GM21367 (cell line): ENCODE data around the gene TGFBR1.

Experiments used
- ATAC-seq: cut with Tn5 transposase; IDR thresholded peaks from one replicate; pipeline ENCODE4 v1.9.1; 2021; ENCODE audit not compliant: unreplicated experiment

TGFBR1 gene

DNA sequence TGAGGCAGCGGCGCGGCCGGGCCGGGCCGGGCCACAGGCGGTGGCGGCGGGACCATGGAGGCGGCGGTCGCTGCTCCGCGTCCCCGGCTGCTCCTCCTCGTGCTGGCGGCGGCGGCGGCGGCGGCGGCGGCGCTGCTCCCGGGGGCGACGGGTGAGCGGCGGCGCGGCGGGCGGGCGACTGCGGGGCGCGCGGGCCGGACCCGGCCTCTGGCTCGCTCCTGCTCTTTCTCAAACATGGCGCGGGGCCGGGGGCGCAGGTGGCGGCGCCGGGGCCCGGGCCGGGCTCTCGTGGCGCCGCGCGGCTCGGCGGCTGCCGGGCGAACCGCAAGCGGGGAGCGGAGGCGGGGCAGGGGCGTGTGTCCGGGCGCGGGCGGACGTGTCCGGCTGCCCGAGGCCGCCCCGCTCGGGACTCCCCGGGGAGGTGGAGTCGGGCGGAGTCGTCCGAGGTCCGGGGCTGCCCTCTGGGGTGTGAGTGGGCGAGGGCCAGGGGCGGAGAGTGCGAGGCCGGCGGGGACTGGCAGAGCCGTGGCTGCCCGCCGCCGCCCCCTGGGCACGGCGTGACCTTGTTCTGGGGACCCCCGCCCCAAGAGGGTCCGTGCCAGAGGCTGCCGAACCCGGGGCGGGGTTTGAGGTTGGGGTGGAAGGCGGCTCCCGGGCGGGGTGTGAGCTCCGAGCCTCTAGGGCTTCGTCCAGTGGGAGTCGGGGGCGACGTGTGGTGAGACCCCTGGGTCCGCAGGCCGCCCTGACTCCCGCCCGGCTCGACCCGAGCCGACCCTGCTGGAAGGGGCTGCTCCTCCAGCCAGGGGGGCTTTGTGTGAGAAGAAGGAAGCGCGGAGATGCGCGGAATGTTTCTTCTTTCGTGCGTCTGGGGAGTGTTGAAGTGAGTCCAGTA is 485 bp downstream of the TGFBR1 start:
- peak; percentile 45 for ATAC-seq

DNA sequence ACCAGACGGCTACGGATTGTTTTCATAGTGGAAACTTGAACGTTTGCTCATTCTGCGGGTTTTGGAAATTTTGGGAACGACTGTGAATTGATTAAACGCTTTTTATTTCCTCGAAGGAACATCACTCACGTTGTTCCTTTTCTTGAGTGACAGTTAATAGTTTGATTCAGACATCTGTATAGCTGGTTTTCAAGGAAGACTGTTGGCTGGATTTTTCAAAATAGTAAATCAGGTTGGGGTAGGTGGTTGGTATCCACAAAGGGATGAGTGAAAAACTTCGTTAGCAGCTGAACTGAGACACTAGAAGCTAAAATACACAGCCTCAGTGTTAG is 1.1 kb downstream of the TGFBR1 start:
- no peak for ATAC-seq

- no peak for ATAC-seq
Measured at GRCh38 chr9:99107421-99107820, 2.5 kb downstream of the TGFBR1 start.

GRCh38 chr9:99108131-99108530 is 3.2 kb downstream of the TGFBR1 start:
- no peak for ATAC-seq

- no peak for ATAC-seq
Measured at GRCh38 chr9:99109522-99109921, 4.6 kb downstream of the TGFBR1 start.

GRCh38 chr9:99112750-99113413 is 8.0 kb downstream of the TGFBR1 start:
- ATAC-seq: no peak

- ATAC-seq: no peak
Measured at GRCh38 chr9:99113414-99114048, 8.6 kb downstream of the TGFBR1 start.

GRCh38 chr9:99114049-99114440 is 9.1 kb downstream of the TGFBR1 start:
- ATAC-seq: no peak

DNA sequence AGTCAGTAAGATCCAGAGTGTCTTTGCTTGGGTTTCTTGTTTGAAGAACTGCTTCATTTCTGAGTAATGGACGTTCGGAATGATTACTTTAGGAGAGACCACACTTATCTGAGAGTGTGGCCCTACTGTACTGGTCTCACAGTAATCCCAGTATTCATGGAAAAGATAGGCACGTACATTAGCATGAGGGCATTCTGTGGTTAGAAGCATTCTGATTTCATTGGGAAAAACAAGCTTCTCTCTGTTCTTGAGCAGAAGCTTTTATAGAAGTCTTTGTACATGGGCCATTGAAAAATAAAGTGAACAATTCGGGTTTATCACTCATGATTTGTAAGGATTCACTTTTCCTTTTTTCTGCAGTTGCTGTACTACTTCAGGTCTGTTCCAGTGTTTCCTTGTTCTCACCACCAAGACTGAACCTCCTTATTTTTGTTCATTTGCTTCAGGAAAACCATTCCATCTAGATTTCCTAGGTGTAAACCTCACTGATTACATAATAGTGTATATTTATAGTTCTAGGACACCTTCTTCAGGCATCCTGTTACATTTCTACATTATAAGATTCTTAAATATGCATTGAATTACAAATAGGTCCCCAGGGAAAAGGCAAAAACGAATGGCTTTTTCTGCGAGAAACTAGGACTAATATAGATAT is 10.1 kb downstream of the TGFBR1 start:
- no peak for ATAC-seq

GRCh38 chr9:99116003-99116411 is 11.1 kb downstream of the TGFBR1 start:
- ATAC-seq: no peak

DNA sequence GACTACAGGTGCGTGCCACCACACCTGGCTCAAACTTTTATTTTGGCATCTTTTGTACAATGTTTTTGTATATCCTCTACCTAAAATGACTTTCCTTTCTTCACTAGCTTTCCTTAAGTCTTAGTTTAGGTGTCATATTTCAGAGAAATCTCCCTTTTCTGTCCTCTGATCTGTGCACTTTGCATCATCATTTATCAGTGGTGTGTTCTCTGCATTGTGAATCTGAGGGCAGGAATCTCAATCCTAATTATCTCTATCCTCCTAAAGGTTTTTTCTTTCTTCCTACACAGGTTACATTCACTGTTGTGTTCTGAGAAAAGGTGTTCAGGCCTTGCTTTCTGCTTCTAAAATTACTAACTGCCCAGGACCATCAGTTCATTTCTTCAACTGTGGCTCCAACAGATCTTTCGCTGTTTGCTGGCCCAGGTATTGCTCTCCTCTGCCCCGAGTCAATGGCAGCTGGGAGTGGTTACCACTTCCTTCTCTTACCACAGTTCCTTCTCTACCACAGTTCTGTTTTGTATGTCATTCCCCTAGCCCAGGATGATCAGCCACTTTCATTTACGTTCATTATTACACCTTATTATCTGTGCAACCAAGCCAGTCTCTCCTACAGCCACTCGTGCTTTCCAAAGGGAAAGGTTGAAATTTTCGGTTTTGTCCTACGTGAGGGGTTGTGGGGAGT is 14.0 kb downstream of the TGFBR1 start:
- ATAC-seq: peak; percentile 95

- ATAC-seq: no peak
Measured at GRCh38 chr9:99119976-99120655, 15.2 kb downstream of the TGFBR1 start.

GRCh38 chr9:99121604-99122003 is 16.7 kb downstream of the TGFBR1 start:
- ATAC-seq: no peak

GRCh38 chr9:99124534-99125255 is 19.8 kb downstream of the TGFBR1 start:
- no peak for ATAC-seq

GRCh38 chr9:99125446-99125845 is 20.5 kb downstream of the TGFBR1 start:
- no peak for ATAC-seq

- ATAC-seq: no peak
Measured at GRCh38 chr9:99126312-99126711, 21.4 kb downstream of the TGFBR1 start.

GRCh38 chr9:99127356-99128132 is 22.6 kb downstream of the TGFBR1 start:
- no peak for ATAC-seq

GRCh38 chr9:99128133-99128406 is 23.2 kb downstream of the TGFBR1 start:
- no peak for ATAC-seq

GRCh38 chr9:99129091-99129490 is 24.2 kb downstream of the TGFBR1 start:
- no peak for ATAC-seq
